Astrocyte (in vitro differentiated cells and primary cell): Measurements from ENCODE around the gene CHD5. TPM values are rescaled to one million over a fixed set of nuclear protein-coding genes. Genes with fewer than 3 reads are reported as not detected.

ENCODE experiments used
- DNase-seq: peaks from one replicate; pipeline ENCODE4 v3.0.0-alpha.2; 2010; ENCODE audit warnings: low read depth
- FAIRE-seq: peaks from 2 replicates; lab custom pipeline; 2011; peaks lifted over from hg19 to GRCh38; lab: Jason Lieb, UNC
- H2AFZ ChIP-seq: 2 replicates; pipeline ENCODE4 v1.6.0; 2012; ENCODE audit warnings: low read depth, low read length, inconsistent platforms
- H3K27ac ChIP-seq: 2 replicates; pipeline ENCODE4 v1.5.1; 2011; ENCODE audit warnings: low read depth, low read length, inconsistent platforms
- H3K27me3 ChIP-seq: 2 replicates; pipeline ENCODE4 v1.6.0; 2011; ENCODE audit warnings: low read length, inconsistent platforms; ENCODE audit not compliant: insufficient read depth
- H3K36me3 ChIP-seq: 2 replicates; pipeline ENCODE4 v1.5.1; 2011; ENCODE audit warnings: low read length, inconsistent platforms; ENCODE audit not compliant: insufficient read depth
- H3K4me1 ChIP-seq: 2 replicates; pipeline ENCODE4 v1.5.1; 2011; ENCODE audit warnings: low read length, inconsistent platforms; ENCODE audit not compliant: insufficient read depth
- H3K4me2 ChIP-seq: 2 replicates; pipeline ENCODE4 v1.6.0; 2012; ENCODE audit warnings: low read length, inconsistent platforms
- H3K4me3 ChIP-seq: 2 replicates; pipeline ENCODE4 v1.5.1; 2011; ENCODE audit warnings: low read depth, mild to moderate bottlenecking, low read length, inconsistent platforms; ENCODE audit not compliant: insufficient read depth
- H3K79me2 ChIP-seq: 2 replicates; pipeline ENCODE4 v1.6.0; 2012; ENCODE audit warnings: mild to moderate bottlenecking, low read length, inconsistent platforms; ENCODE audit not compliant: insufficient read depth
- H3K9ac ChIP-seq: 2 replicates; pipeline ENCODE4 v1.6.0; 2012; ENCODE audit warnings: mild to moderate bottlenecking, low read length, inconsistent platforms
- H3K9me3 ChIP-seq: 2 replicates; pipeline ENCODE4 v1.5.1; 2012; ENCODE audit warnings: low read depth, mild to moderate bottlenecking, low read length, inconsistent platforms; ENCODE audit not compliant: insufficient read depth
- H4K20me1 ChIP-seq: 2 replicates; pipeline ENCODE4 v1.6.0; 2012; ENCODE audit warnings: low read length, inconsistent platforms; ENCODE audit not compliant: insufficient read depth
- H3K27ac Mint-ChIP-seq: one replicate; pipeline ENCODE4 v1.8.0; 2021; ENCODE audit warnings: mild to moderate bottlenecking, mixed read lengths; ENCODE audit not compliant: unreplicated experiment
- H3K27me3 Mint-ChIP-seq: one replicate; pipeline ENCODE4 v1.8.0; 2021; ENCODE audit warnings: low read depth, mixed read lengths; ENCODE audit not compliant: unreplicated experiment
- H3K36me3 Mint-ChIP-seq: one replicate; pipeline ENCODE4 v1.8.0; 2021; ENCODE audit warnings: low read depth, mixed read lengths; ENCODE audit not compliant: unreplicated experiment
- H3K4me1 Mint-ChIP-seq: one replicate; pipeline ENCODE4 v1.8.0; 2021; ENCODE audit warnings: low read depth, mixed read lengths; ENCODE audit not compliant: unreplicated experiment
- H3K4me3 Mint-ChIP-seq: one replicate; pipeline ENCODE4 v1.8.0; 2021; ENCODE audit warnings: mild to moderate bottlenecking, moderate library complexity, mixed read lengths; ENCODE audit not compliant: unreplicated experiment
- H3K9me3 Mint-ChIP-seq: one replicate; pipeline ENCODE4 v1.8.0; 2021; ENCODE audit warnings: mild to moderate bottlenecking, mixed read lengths; ENCODE audit not compliant: unreplicated experiment
- EZH2 ChIP-seq: IDR thresholded peaks from 2 replicates; pipeline ENCODE4 v1.6.1; 2012; ENCODE audit warnings: mild to moderate bottlenecking, low read length, inconsistent platforms; ENCODE audit not compliant: insufficient read depth
- total RNA-seq: library from RNA; stranded (reverse); gene quantifications from 2 replicates; pipeline ENCODE4 v1.2.1, GENCODE V29; 2021
- TF ChIP-seq, protein P1 (sequence below): IDR thresholded peaks from 2 replicates; pipeline ENCODE4 v1.5.1; 2011; ENCODE audit warnings: low read depth, mild to moderate bottlenecking, inconsistent platforms, low read length, moderate library complexity; ENCODE audit not compliant: insufficient read depth

Gene CHD5
- total RNA-seq, 1 donor from 2014 or later: 0.18 TPM

DNA sequence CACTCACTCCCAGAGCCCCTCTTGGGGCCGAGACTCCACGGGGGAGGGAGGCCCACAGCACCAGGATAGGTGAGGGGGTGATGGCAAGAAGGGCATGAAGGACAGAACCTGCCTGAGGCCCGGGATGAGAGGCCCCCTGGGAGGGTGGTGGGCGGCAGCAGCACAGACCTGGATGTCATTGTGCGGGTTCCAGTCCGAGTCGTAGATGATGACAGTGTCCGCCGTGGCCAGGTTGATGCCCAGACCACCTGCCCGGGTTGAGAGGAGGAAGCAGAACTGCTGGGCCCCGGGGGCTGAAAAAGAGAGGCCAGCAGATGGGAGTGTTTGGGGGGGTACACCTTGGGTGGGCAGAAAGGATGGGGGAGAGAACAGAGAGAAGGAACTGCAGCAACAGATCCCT is 50.1 kb downstream of the CHD5 start:
- H3K4me2 ChIP-seq: no peak overlapping the region
- Mint-ChIP-seq H3K4me1 (no peaks in the 10 kb centered on the region), H3K36me3 (no peaks in the 10 kb centered on the region), H3K27me3 (peaks cover 50% of the 10 kb centered on the region), H3K9me3 (peaks cover 23% of the 10 kb centered on the region), H3K4me3 (no peak overlapping the region), H3K27ac (no peak overlapping the region)
- H4K20me1 ChIP-seq: no peaks in the 10 kb centered on the region
- H3K9me3 ChIP-seq: peaks cover 8% of the 10 kb centered on the region
- no peaks in the 10 kb centered on the region for H3K4me1 ChIP-seq
- H3K79me2 ChIP-seq: no peaks in the 10 kb centered on the region
- FAIRE-seq: no peak
- no peaks in the 10 kb centered on the region for H3K36me3 ChIP-seq
- H3K4me3 ChIP-seq: no peak overlapping the region
- H3K9ac ChIP-seq: no peak overlapping the region
- H3K27me3 ChIP-seq: no peaks in the 10 kb centered on the region
- no peak for TF ChIP-seq EZH2
- TF ChIP-seq, protein P1, sequence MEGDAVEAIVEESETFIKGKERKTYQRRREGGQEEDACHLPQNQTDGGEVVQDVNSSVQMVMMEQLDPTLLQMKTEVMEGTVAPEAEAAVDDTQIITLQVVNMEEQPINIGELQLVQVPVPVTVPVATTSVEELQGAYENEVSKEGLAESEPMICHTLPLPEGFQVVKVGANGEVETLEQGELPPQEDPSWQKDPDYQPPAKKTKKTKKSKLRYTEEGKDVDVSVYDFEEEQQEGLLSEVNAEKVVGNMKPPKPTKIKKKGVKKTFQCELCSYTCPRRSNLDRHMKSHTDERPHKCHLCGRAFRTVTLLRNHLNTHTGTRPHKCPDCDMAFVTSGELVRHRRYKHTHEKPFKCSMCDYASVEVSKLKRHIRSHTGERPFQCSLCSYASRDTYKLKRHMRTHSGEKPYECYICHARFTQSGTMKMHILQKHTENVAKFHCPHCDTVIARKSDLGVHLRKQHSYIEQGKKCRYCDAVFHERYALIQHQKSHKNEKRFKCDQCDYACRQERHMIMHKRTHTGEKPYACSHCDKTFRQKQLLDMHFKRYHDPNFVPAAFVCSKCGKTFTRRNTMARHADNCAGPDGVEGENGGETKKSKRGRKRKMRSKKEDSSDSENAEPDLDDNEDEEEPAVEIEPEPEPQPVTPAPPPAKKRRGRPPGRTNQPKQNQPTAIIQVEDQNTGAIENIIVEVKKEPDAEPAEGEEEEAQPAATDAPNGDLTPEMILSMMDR: no peak
- no peak overlapping the region for H3K27ac ChIP-seq
- no peak for DNase-seq
- no peak overlapping the region for H2AFZ ChIP-seq

DNA sequence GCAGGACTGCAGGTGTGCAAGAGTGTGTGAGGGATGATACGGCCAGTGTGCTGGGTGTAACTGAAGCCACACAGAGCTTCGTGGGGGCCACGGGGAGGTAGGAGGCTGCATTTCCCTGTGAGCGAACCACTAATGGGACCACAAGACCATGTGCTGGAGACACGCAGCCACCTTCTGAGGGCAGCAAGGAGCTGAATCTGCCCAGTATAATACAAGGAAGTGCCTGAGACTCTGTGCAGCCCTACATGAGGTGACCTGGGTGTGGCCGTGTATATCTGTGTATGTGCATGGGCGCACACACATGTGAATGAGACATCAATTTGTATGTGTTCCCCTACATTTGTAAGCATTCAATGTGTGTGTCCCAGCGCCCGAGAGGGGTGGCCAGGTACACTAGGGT is 50.8 kb downstream of the CHD5 start:
- no peaks in the 10 kb centered on the region for H3K79me2 ChIP-seq
- H3K4me1 ChIP-seq: no peaks in the 10 kb centered on the region
- FAIRE-seq: no peak
- no peaks in the 10 kb centered on the region for H3K4me1 Mint-ChIP-seq
- no peak overlapping the region for H3K9ac ChIP-seq
- H3K27ac ChIP-seq: no peak overlapping the region
- H3K9me3 Mint-ChIP-seq: peaks cover 23% of the 10 kb centered on the region
- TF ChIP-seq, protein P1: no peak
- TF ChIP-seq EZH2: no peak
- H3K27ac Mint-ChIP-seq: no peak overlapping the region
- no peaks in the 10 kb centered on the region for H3K36me3 Mint-ChIP-seq
- peak overlapping the region; percentile 62 for H3K4me3 Mint-ChIP-seq
- H3K36me3 ChIP-seq: no peaks in the 10 kb centered on the region
- no peak overlapping the region for H3K4me3 ChIP-seq
- peaks cover 49% of the 10 kb centered on the region for H3K27me3 Mint-ChIP-seq
- no peak for DNase-seq
- H4K20me1 ChIP-seq: no peaks in the 10 kb centered on the region
- H3K4me2 ChIP-seq: no peak overlapping the region
- no peaks in the 10 kb centered on the region for H3K27me3 ChIP-seq
- peaks cover 8% of the 10 kb centered on the region for H3K9me3 ChIP-seq
- H2AFZ ChIP-seq: no peak overlapping the region

GRCh38 chr1:6128276-6129081 is 51.6 kb downstream of the CHD5 start:
- Histone ChIP-seq H3K27ac (no peak overlapping the region), H3K4me1 (no peaks in the 10 kb centered on the region), H3K79me2 (no peaks in the 10 kb centered on the region), H4K20me1 (no peaks in the 10 kb centered on the region), H3K27me3 (no peaks in the 10 kb centered on the region), H3K36me3 (no peaks in the 10 kb centered on the region), H3K4me2 (no peak overlapping the region), H2AFZ (no peak overlapping the region), H3K9ac (no peak overlapping the region), H3K9me3 (peaks cover 8% of the 10 kb centered on the region), H3K4me3 (no peak overlapping the region)
- no peaks in the 10 kb centered on the region for H3K36me3 Mint-ChIP-seq
- TF ChIP-seq, protein P1: no peak
- no peak for TF ChIP-seq EZH2
- H3K4me1 Mint-ChIP-seq: no peaks in the 10 kb centered on the region
- peaks cover 47% of the 10 kb centered on the region for H3K27me3 Mint-ChIP-seq
- H3K27ac Mint-ChIP-seq: no peak overlapping the region
- FAIRE-seq (no peak), DNase-seq (no peak)
- H3K9me3 Mint-ChIP-seq: peaks cover 23% of the 10 kb centered on the region
- H3K4me3 Mint-ChIP-seq: peak overlapping the region; percentile 62
